ENCODE measurements around the gene GSTA3. TPM values are rescaled to one million over a fixed set of nuclear protein-coding genes. Genes with fewer than 3 reads are reported as not detected.

The GSTA3 gene
- total RNA-seq, 4 donors from 2014 or later = not detected

DNA sequence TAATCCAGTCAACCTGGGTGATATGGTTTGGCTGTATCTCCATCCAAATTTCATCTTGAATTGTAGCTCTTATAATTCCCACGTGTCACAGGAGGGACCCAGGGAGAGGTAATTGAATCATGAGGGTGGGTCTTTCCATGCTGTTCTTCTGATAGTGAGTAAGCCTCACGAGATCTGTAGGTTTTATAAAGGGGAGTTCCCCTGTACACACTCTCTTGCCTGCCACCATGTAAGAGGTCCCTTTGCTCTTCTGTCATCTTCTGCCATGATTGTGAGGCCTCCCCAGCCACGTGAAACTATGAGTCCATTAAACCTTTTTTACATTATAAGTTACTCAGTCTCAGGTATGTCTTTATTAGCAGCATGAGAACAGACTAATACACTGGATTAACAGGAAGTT lies 19.5 kb downstream of the GSTA3 start:
- Histone ChIP-seq H3K27ac (no peak overlapping the region), H3K27me3 (no peaks in the 10 kb centered on the region), H3K36me3 (no peaks in the 10 kb centered on the region), H3K4me1 (no peaks in the 10 kb centered on the region), H3K4me3 (no peak overlapping the region), H3K9me3 (no peaks in the 10 kb centered on the region)
- ATAC-seq (no peak), DNase-seq (no peak)
- no peak for TF ChIP-seq POLR2A (IDR thresholded peaks at IDR 0.05)
- TF ChIP-seq, protein P1, sequence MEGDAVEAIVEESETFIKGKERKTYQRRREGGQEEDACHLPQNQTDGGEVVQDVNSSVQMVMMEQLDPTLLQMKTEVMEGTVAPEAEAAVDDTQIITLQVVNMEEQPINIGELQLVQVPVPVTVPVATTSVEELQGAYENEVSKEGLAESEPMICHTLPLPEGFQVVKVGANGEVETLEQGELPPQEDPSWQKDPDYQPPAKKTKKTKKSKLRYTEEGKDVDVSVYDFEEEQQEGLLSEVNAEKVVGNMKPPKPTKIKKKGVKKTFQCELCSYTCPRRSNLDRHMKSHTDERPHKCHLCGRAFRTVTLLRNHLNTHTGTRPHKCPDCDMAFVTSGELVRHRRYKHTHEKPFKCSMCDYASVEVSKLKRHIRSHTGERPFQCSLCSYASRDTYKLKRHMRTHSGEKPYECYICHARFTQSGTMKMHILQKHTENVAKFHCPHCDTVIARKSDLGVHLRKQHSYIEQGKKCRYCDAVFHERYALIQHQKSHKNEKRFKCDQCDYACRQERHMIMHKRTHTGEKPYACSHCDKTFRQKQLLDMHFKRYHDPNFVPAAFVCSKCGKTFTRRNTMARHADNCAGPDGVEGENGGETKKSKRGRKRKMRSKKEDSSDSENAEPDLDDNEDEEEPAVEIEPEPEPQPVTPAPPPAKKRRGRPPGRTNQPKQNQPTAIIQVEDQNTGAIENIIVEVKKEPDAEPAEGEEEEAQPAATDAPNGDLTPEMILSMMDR (IDR thresholded peaks at IDR 0.05 in 4 of 5, conservative IDR thresholded peaks at IDR 0.05 in 1 of 5) = no peak
- in situ Hi-C loops (cut with MboI; ENCODE audit: low sequenced_read_pairs in 4 of 4) (no loop called here), intact Hi-C loops (cut with DNase I; ENCODE audit: low total_unique reads) (no loop called here)

GRCh38 chr6:52887910-52888524 lies 21.5 kb downstream of the GSTA3 start:
- no peak for TF ChIP-seq POLR2A (IDR thresholded peaks at IDR 0.05)
- TF ChIP-seq, protein P1 (IDR thresholded peaks at IDR 0.05 in 4 of 5, conservative IDR thresholded peaks at IDR 0.05 in 1 of 5) = no peak
- H3K36me3 ChIP-seq = no peaks in the 10 kb centered on the region
- in situ Hi-C loops (cut with MboI; ENCODE audit: low sequenced_read_pairs in 4 of 4) (no loop called here), intact Hi-C loops (cut with DNase I; ENCODE audit: low total_unique reads) (no loop called here)
- DNase-seq = no peak
- H3K27me3 ChIP-seq = no peaks in the 10 kb centered on the region
- no peaks in the 10 kb centered on the region for H3K4me1 ChIP-seq
- no peaks in the 10 kb centered on the region for H3K9me3 ChIP-seq
- no peak overlapping the region for H3K4me3 ChIP-seq
- no peak overlapping the region for H3K27ac ChIP-seq
- no peak for ATAC-seq

DNA sequence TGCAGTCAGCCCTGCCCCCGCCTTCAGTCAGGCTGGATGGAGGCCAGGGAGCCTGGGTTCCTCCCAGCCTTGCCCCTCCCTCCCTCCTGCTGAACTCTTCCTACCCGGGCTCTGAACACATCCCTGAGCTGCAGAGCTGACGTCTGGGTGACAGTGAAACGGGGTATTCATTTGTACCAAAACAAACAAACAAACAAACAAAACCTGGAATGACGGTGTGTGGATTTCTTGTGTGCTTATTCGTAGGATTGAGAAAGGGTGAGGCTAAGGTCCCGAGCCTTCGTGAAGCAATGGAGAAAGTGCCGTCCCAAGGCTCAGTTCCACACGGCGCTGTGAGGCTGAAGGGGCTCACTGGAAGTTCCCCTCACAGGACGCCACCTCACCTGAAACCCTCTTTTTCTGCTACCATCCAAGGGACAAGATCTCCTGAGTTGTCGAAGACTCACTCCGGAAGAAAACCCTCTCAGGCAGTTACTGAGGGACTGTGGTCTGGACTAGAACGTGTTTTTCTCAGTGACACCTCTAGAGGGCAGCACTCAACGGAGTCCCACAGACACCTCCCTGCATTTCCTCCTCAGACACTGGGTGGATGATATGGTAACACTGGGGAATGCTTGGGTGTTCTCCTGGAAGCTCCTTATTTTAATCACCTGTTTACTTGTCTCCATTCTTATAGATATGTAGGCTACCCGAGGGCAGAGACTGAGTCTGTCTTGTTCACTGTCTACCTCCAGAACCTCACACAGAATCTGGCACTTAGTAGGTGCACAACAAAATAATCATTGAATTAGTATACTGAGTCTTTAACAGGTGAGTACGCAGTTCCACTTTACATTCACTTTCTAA lies 27.3 kb downstream of the GSTA3 start:
- Histone ChIP-seq H3K36me3 (no peaks in the 10 kb centered on the region), H3K27me3 (no peaks in the 10 kb centered on the region), H3K9me3 (no peaks in the 10 kb centered on the region), H3K27ac (peak overlapping the region in 3 of 4 donors; percentile 8 to 20 (median 17)), H3K4me1 (peaks cover 0 to 4% of the 10 kb centered on the region in 2 donors), H3K4me3 (peak overlapping the region; percentile 58 to 64 (median 60))
- intact Hi-C loops (cut with DNase I; ENCODE audit: low total_unique reads) (no loop called here), in situ Hi-C loops (cut with MboI; ENCODE audit: low sequenced_read_pairs in 4 of 4) (no loop called here)
- ATAC-seq (peak; percentile 96 to 98), DNase-seq (peak; percentile 9 to 41)
- TF ChIP-seq, protein P1 (IDR thresholded peaks at IDR 0.05 in 4 of 5, conservative IDR thresholded peaks at IDR 0.05 in 1 of 5) = peak; percentile 30 to 77 (median 62)
- no peak for TF ChIP-seq POLR2A (IDR thresholded peaks at IDR 0.05)

- in situ Hi-C loops (cut with MboI; ENCODE audit: low sequenced_read_pairs in 4 of 4) (no loop called here), intact Hi-C loops (cut with DNase I; ENCODE audit: low total_unique reads) (no loop called here)
- TF ChIP-seq, protein P1 (IDR thresholded peaks at IDR 0.05 in 4 of 5, conservative IDR thresholded peaks at IDR 0.05 in 1 of 5) = no peak
- peak in 1 of 2 donors; percentile 10 for DNase-seq
- Histone ChIP-seq H3K27ac (no peak overlapping the region), H3K9me3 (no peaks in the 10 kb centered on the region), H3K27me3 (no peaks in the 10 kb centered on the region), H3K4me1 (peaks cover 0 to 4% of the 10 kb centered on the region in 2 donors), H3K36me3 (no peaks in the 10 kb centered on the region), H3K4me3 (peak overlapping the region in 3 of 4 donors; percentile 58 to 64 (median 61))
- ATAC-seq = peak in 1 of 2 donors; percentile 13
These were observed 27.9 kb downstream of the GSTA3 start for GRCh38 chr6:52881662-52881995.
